Stimulated activated naive CD8-positive, alpha-beta T cell treated with anti-CD3 and anti-CD28 coated beads, Interleukin-15, amount 100 ng/mL, for 72 hours (primary cell): Measurements from ENCODE around the gene RAB20.
A peak's percentile ranks its signal among the peaks of the same experiment; 100 is the strongest.
"Not testable (repeated sequence)": the region's sequence is repeated elsewhere in the genome, so short reads cannot be mapped to it uniquely, and the experiment has no call there.

Experiments used
- ATAC-seq: fragments of 150-1000 bp; cut with Tn5 transposase; 2 replicates; pipeline ENCODE4 v1.10.0; 2021; ENCODE audit warnings: mild to moderate bottlenecking, moderate library complexity
- DNase-seq, 2 donors: peaks; one replicate each; pipeline ENCODE4 v3.0.0; 2021 to 2022
- H3K27ac Mint-ChIP-seq, 2 donors: one replicate each; pipeline ENCODE4 v1.8.0; 2022; ENCODE audit warnings: mild to moderate bottlenecking in 2 of 2, mixed read lengths in 2 of 2, moderate library complexity in 2 of 2
- H3K27me3 Mint-ChIP-seq: one replicate; pipeline ENCODE4 v1.8.0; 2022; ENCODE audit warnings: mixed read lengths
- H3K4me1 Mint-ChIP-seq: one replicate; pipeline ENCODE4 v1.8.0; 2022; ENCODE audit warnings: mild to moderate bottlenecking, mixed read lengths
- H3K4me3 Mint-ChIP-seq, 2 donors: one replicate each; pipeline ENCODE4 v1.8.0; 2022; ENCODE audit warnings: mild to moderate bottlenecking in 2 of 2, mixed read lengths in 2 of 2, moderate library complexity in 1 of 2
- H3K9me3 Mint-ChIP-seq, 2 donors: one replicate each; pipeline ENCODE4 v1.8.0; 2022; ENCODE audit warnings: mixed read lengths in 2 of 2

The RAB20 gene

GRCh38 chr13:110561344-110562035, at the start of gene RAB20:
Gene RAB20, minus strand, starts transcription at chr13:110561722. Its CDS starts 203 bp downstream, at chr13:110561519.
- Mint-ChIP-seq H3K27me3 (peaks cover 17% of the 10 kb centered on the region), H3K9me3 (peaks cover 0 to 7% of the 10 kb centered on the region in 2 donors), H3K27ac (peak within 1 kb of the TSS; percentile 4 to 71), H3K4me3 (peak within 1 kb of the TSS; percentile 90 to 96), H3K4me1 (peaks cover 24% of the 10 kb centered on the region)
- DNase-seq (peak; percentile 48 to 63), ATAC-seq (peak; percentile 85)

GRCh38 chr13:110610955-110611595, 49.6 kb upstream of the RAB20 start:
- H3K27ac Mint-ChIP-seq, result no peak overlapping the region

GRCh38 chr13:110607675-110608224, 46.2 kb upstream of the RAB20 start:
- Mint-ChIP-seq H3K27ac (no peak overlapping the region), H3K4me3 (no peak overlapping the region), H3K4me1 (no peaks in the 10 kb centered on the region), H3K9me3 (no peaks in the 10 kb centered on the region), H3K27me3 (peaks cover 22% of the 10 kb centered on the region)
- ATAC-seq (no peak), DNase-seq (no peak)

More at GRCh38 chr13:110610955-110611595, 49.6 kb upstream of the RAB20 start:
- no peak overlapping the region for H3K4me3 Mint-ChIP-seq
- H3K27me3 Mint-ChIP-seq, result peaks cover 12% of the 10 kb centered on the region
- ATAC-seq (no peak), DNase-seq (no peak)
- H3K4me1 Mint-ChIP-seq, result peaks cover 7% of the 10 kb centered on the region
- peaks cover 0 to 8% of the 10 kb centered on the region in 2 donors for H3K9me3 Mint-ChIP-seq

GRCh38 chr13:110606281-110606680, 44.8 kb upstream of the RAB20 start:
- DNase-seq, H3K4me1 Mint-ChIP-seq, H3K9me3 Mint-ChIP-seq, H3K4me3 Mint-ChIP-seq, ATAC-seq, H3K27ac Mint-ChIP-seq: not testable (repeated sequence)
- H3K27me3 Mint-ChIP-seq, result peaks cover 30% of the 10 kb centered on the region

GRCh38 chr13:110605132-110605531, 43.6 kb upstream of the RAB20 start:
- Mint-ChIP-seq H3K9me3 (no peaks in the 10 kb centered on the region), H3K4me3 (no peak overlapping the region), H3K27me3 (peaks cover 25% of the 10 kb centered on the region), H3K4me1 (no peaks in the 10 kb centered on the region), H3K27ac (no peak overlapping the region)
- DNase-seq (no peak), ATAC-seq (no peak)

- DNase-seq (no peak), ATAC-seq (no peak)
- no peak overlapping the region for H3K4me3 Mint-ChIP-seq
- H3K4me1 Mint-ChIP-seq, result no peaks in the 10 kb centered on the region
- H3K9me3 Mint-ChIP-seq, result no peaks in the 10 kb centered on the region
- H3K27ac Mint-ChIP-seq, result no peak overlapping the region
- peaks cover 25% of the 10 kb centered on the region for H3K27me3 Mint-ChIP-seq
Measured at GRCh38 chr13:110600980-110601379, 39.5 kb upstream of the RAB20 start.

GRCh38 chr13:110600261-110600819, 38.8 kb upstream of the RAB20 start:
- Mint-ChIP-seq H3K27me3 (peaks cover 25% of the 10 kb centered on the region), H3K9me3 (no peaks in the 10 kb centered on the region), H3K4me3 (no peak overlapping the region), H3K4me1 (no peaks in the 10 kb centered on the region), H3K27ac (peak overlapping the region in 1 of 2 donors; percentile 88)
- DNase-seq (no peak), ATAC-seq (no peak)

- DNase-seq (no peak), ATAC-seq (no peak)
- Mint-ChIP-seq H3K27me3 (peaks cover 18% of the 10 kb centered on the region), H3K9me3 (no peaks in the 10 kb centered on the region), H3K27ac (no peak overlapping the region), H3K4me3 (no peak overlapping the region), H3K4me1 (no peaks in the 10 kb centered on the region)
Measured at GRCh38 chr13:110597041-110597689, 35.6 kb upstream of the RAB20 start.

- ATAC-seq (peak; percentile 84), DNase-seq (no peak)
- Mint-ChIP-seq H3K27ac (no peak overlapping the region), H3K4me1 (no peaks in the 10 kb centered on the region), H3K4me3 (no peak overlapping the region), H3K27me3 (peaks cover 21% of the 10 kb centered on the region), H3K9me3 (no peaks in the 10 kb centered on the region)
Measured at GRCh38 chr13:110593430-110594130, 32.1 kb upstream of the RAB20 start.

GRCh38 chr13:110592665-110593064, 31.1 kb upstream of the RAB20 start:
- peak overlapping the region in 1 of 2 donors; percentile 27 for H3K27ac Mint-ChIP-seq
- no peak overlapping the region for H3K4me3 Mint-ChIP-seq
- DNase-seq (no peak), ATAC-seq (no peak)
- no peaks in the 10 kb centered on the region for H3K9me3 Mint-ChIP-seq
- H3K27me3 Mint-ChIP-seq, result peaks cover 21% of the 10 kb centered on the region
- H3K4me1 Mint-ChIP-seq, result no peaks in the 10 kb centered on the region

GRCh38 chr13:110590577-110590976, 29.1 kb upstream of the RAB20 start:
- ATAC-seq, result no peak
- Mint-ChIP-seq H3K27me3 (peaks cover 21% of the 10 kb centered on the region), H3K4me3 (no peak overlapping the region), H3K27ac (no peak overlapping the region), H3K4me1 (no peaks in the 10 kb centered on the region), H3K9me3 (no peaks in the 10 kb centered on the region)
- no peak for DNase-seq

GRCh38 chr13:110589793-110590390, 28.4 kb upstream of the RAB20 start:
- ATAC-seq (no peak), DNase-seq (no peak)
- H3K4me1 Mint-ChIP-seq, result no peaks in the 10 kb centered on the region
- H3K4me3 Mint-ChIP-seq, result no peak overlapping the region
- peaks cover 21% of the 10 kb centered on the region for H3K27me3 Mint-ChIP-seq
- H3K27ac Mint-ChIP-seq, result peak overlapping the region in 1 of 2 donors; percentile 19
- no peaks in the 10 kb centered on the region for H3K9me3 Mint-ChIP-seq

- Mint-ChIP-seq H3K27me3 (peaks cover 42% of the 10 kb centered on the region), H3K4me3 (no peak overlapping the region), H3K27ac (no peak overlapping the region), H3K9me3 (no peaks in the 10 kb centered on the region), H3K4me1 (peaks cover 5% of the 10 kb centered on the region)
- no peak for ATAC-seq
- no peak for DNase-seq
Measured at GRCh38 chr13:110583178-110583865, 21.8 kb upstream of the RAB20 start.

- H3K27me3 Mint-ChIP-seq, result peaks cover 50% of the 10 kb centered on the region
- H3K27ac Mint-ChIP-seq, result no peak overlapping the region
- no peaks in the 10 kb centered on the region for H3K9me3 Mint-ChIP-seq
- no peak overlapping the region for H3K4me3 Mint-ChIP-seq
- no peak for DNase-seq
- H3K4me1 Mint-ChIP-seq, result peaks cover 5% of the 10 kb centered on the region
- ATAC-seq, result no peak
Measured at GRCh38 chr13:110582421-110582954, 21.0 kb upstream of the RAB20 start.
